ENCODE data around the gene OR51B5.
"Not testable (repeated sequence)": the region's sequence is repeated elsewhere in the genome, so short reads cannot be mapped to it uniquely, and the experiment has no call there.

GRCh38 chr11:5313326-5314023 lies 29.8 kb downstream of the OR51B5 start:
- TF ChIP-seq JUNB (IDR thresholded peaks at IDR 0.05); MAX (IDR thresholded peaks at IDR 0.05; ENCODE audit: low read depth, low read length); JUND (IDR thresholded peaks at IDR 0.05; ENCODE audit: low read depth, low read length); FOXK2 (IDR thresholded peaks at IDR 0.05); POLR2A (IDR thresholded peaks at IDR 0.05; ENCODE audit: low read depth, low read length); ZZZ3 (IDR thresholded peaks at IDR 0.05; ENCODE audit: control insufficient read depth, insufficient read length, low read depth): not testable (repeated sequence)

Measured in GM12878 (cell line).